CD14-positive monocyte (primary cell): ENCODE measurements around the gene KIF13A. TPM values are rescaled to one million over a fixed set of nuclear protein-coding genes. Genes with fewer than 3 reads are reported as not detected.

ENCODE experiments used
- DNase-seq, 3 donors: peaks; one replicate each; pipeline ENCODE4 v3.0.0-alpha.2; 2011 to 2022
- H2AFZ ChIP-seq: 2 replicates; pipeline ENCODE4 v1.6.0; 2012; ENCODE audit warnings: mild to moderate bottlenecking, low read depth, low read length, inconsistent platforms; ENCODE audit not compliant: insufficient read depth, poor library complexity, severe bottlenecking
- H3K27ac ChIP-seq, 2 donors: 1 replicate in 1 of 2; 2 replicates in 1 of 2; pipeline ENCODE4 v1.5.1; 2012 to 2013; ENCODE audit warnings: low read length in 2 of 2, control low read depth in 1 of 2, inconsistent platforms in 1 of 2, low read depth in 1 of 2, mild to moderate bottlenecking in 1 of 2
- H3K27me3 ChIP-seq, 2 donors: one replicate each; pipeline versions ENCODE4 v1.6.0 to v1.6.1; 2011 to 2013; ENCODE audit warnings: low read length in 2 of 2; ENCODE audit not compliant: control insufficient read depth in 2 of 2, insufficient read depth in 2 of 2
- H3K36me3 ChIP-seq, 2 donors: replicated peaks in 1 of 2; 1 replicate in 1 of 2; 2 replicates in 1 of 2; pipeline versions ENCODE4 v1.5.1 to v1.6.1; 2012 to 2013; ENCODE audit warnings: low read length in 2 of 2, control low read depth in 1 of 2, inconsistent platforms in 1 of 2, mild to moderate bottlenecking in 1 of 2; ENCODE audit not compliant: insufficient read depth in 2 of 2, control insufficient read depth in 1 of 2
- H3K4me1 ChIP-seq, 2 donors: 1 replicate in 1 of 2; 2 replicates in 1 of 2; pipeline versions ENCODE4 v1.5.1 to v1.6.1; 2012 to 2013; ENCODE audit warnings: low read length in 2 of 2, control low read depth in 1 of 2, inconsistent platforms in 1 of 2, mild to moderate bottlenecking in 1 of 2, moderate library complexity in 1 of 2; ENCODE audit not compliant: insufficient read depth in 2 of 2, control insufficient read depth in 1 of 2
- H3K4me2 ChIP-seq: replicated peaks from 2 replicates; pipeline ENCODE3; 2012; ENCODE audit warnings: low read length, moderate library complexity, mild to moderate bottlenecking; ENCODE audit not compliant: poor library complexity, severe bottlenecking; ENCODE audit errors: extremely low read depth
- H3K4me3 ChIP-seq, 3 experiments: fragments of 200-600 bp in 1 of 3; sonication (generic) in 1 of 3; replicated peaks in 1 of 3; 1 replicate in 2 of 3; 2 replicates in 1 of 3; pipeline ENCODE4 v1.5.1; 2011 to 2013; ENCODE audit warnings: low read length in 3 of 3, mild to moderate bottlenecking in 3 of 3, control low read depth in 2 of 3, low read depth in 2 of 3, inconsistent platforms in 1 of 3, moderate library complexity in 1 of 3
- H3K79me2 ChIP-seq: 2 replicates; pipeline ENCODE4 v1.6.0; 2012; ENCODE audit warnings: mild to moderate bottlenecking, control low read depth, inconsistent platforms, low read length, moderate library complexity; ENCODE audit not compliant: insufficient read depth
- H3K9ac ChIP-seq: 2 replicates; pipeline ENCODE4 v1.6.0; 2017; ENCODE audit warnings: low read length, mild to moderate bottlenecking; ENCODE audit not compliant: insufficient read depth, poor library complexity, severe bottlenecking
- H3K9me3 ChIP-seq, 2 donors: replicated peaks in 1 of 2; 1 replicate in 1 of 2; 2 replicates in 1 of 2; pipeline versions ENCODE4 v1.5.1 to v1.6.1; 2012 to 2013; ENCODE audit warnings: low read length in 2 of 2, control low read depth in 1 of 2; ENCODE audit not compliant: control insufficient read depth in 1 of 2, insufficient read depth in 1 of 2
- H4K20me1 ChIP-seq: 2 replicates; pipeline ENCODE4 v1.6.0; 2012; ENCODE audit warnings: mild to moderate bottlenecking, low read length, control low read depth, moderate library complexity; ENCODE audit not compliant: insufficient read depth
- H3K27ac Mint-ChIP-seq, 7 donors: one replicate each; pipeline ENCODE4 v1.8.0; 2020; ENCODE audit warnings: mild to moderate bottlenecking in 7 of 7, mixed read lengths in 7 of 7, moderate library complexity in 6 of 7, inconsistent platforms in 2 of 7
- H3K27me3 Mint-ChIP-seq, 3 donors: one replicate each; pipeline ENCODE4 v1.8.0; 2021 to 2022; ENCODE audit warnings: low read depth in 3 of 3, mild to moderate bottlenecking in 3 of 3, mixed read lengths in 3 of 3, moderate library complexity in 3 of 3, inconsistent platforms in 1 of 3
- H3K36me3 Mint-ChIP-seq, 2 donors: one replicate each; pipeline ENCODE4 v1.8.0; 2020; ENCODE audit warnings: mixed read lengths in 2 of 2, inconsistent platforms in 1 of 2, mild to moderate bottlenecking in 1 of 2
- H3K4me1 Mint-ChIP-seq: one replicate; pipeline ENCODE4 v1.8.0; 2020; ENCODE audit warnings: mild to moderate bottlenecking, mixed read lengths
- H3K4me3 Mint-ChIP-seq, 2 donors: one replicate each; pipeline ENCODE4 v1.8.0; 2020; ENCODE audit warnings: mild to moderate bottlenecking in 2 of 2, mixed read lengths in 2 of 2, moderate library complexity in 1 of 2
- H3K9me3 Mint-ChIP-seq, 7 donors: one replicate each; pipeline ENCODE4 v1.8.0; 2020 to 2022; ENCODE audit warnings: mixed read lengths in 7 of 7, mild to moderate bottlenecking in 6 of 7, moderate library complexity in 6 of 7, inconsistent platforms in 2 of 7
- CTCF ChIP-seq: fragments of 200-600 bp; IDR thresholded peaks from one replicate; pipeline ENCODE4 v1.8.0; 2022; ENCODE audit warnings: antibody characterized with exemption, mild to moderate bottlenecking
- WGBS: methylation state at CpG from one replicate; pipeline ENCODE4 v1.1.5; 2013; ENCODE audit warnings: missing lambda C conversion rate; ENCODE audit not compliant: insufficient coverage; 5-methylcytosine and 5-hydroxymethylcytosine counted together
- intact Hi-C, 2 donors: fragments of 100-400 bp; cut with micrococcal nuclease; formaldehyde crosslinking; loops; one replicate each; pipeline versions ENCODE4 v1.15.0 to v1.15.1; 2023
- polyA plus RNA-seq, 3 donors: library from polyadenylated mRNA; depleted of rRNA in 1 of 3; unstranded in 2 of 3; stranded (reverse) in 1 of 3; fragments of 300-500 nt in 2 of 3; fragments of >200 nt in 1 of 3; fragmentation: Illumina TruSeq in 2 of 3; gene quantifications; 1 replicate in 2 of 3; 2 replicates in 1 of 3; pipeline ENCODE4 v1.2.3, GENCODE V29; 2012 to 2021

The KIF13A gene
- polyA plus RNA-seq, 3 donors = 2.9 to 28.4 (median 6.0) TPM

GRCh38 chr6:17957498-17957897 is 29.9 kb downstream of the KIF13A start:
- Mint-ChIP-seq H3K27me3 (peaks cover 0 to 2% (median 0%) of the 10 kb centered on the region in 3 donors), H3K27ac (peak overlapping the region in 5 of 7 donors; percentile 2 to 74 (median 20)), H3K4me1 (peaks cover 5% of the 10 kb centered on the region), H3K4me3 (no peak overlapping the region), H3K36me3 (peaks cover 14 to 25% of the 10 kb centered on the region in 2 donors), H3K9me3 (peaks cover 0 to 2% (median 0%) of the 10 kb centered on the region in 7 donors)
- Histone ChIP-seq H4K20me1 (peaks cover 100% of the 10 kb centered on the region), H3K4me2 (no peak overlapping the region), H2AFZ (no peak overlapping the region), H3K4me1 (peaks cover 3 to 6% of the 10 kb centered on the region in 2 donors), H3K36me3 (peaks cover 3 to 8% of the 10 kb centered on the region in 2 donors), H3K27me3 (no peaks in the 10 kb centered on the region), H3K4me3 (no peak overlapping the region), H3K9me3 (no peaks in the 10 kb centered on the region), H3K27ac (peak overlapping the region in 1 of 2 donors; percentile 0), H3K79me2 (peaks cover 98% of the 10 kb centered on the region), H3K9ac (no peak overlapping the region)
- TF ChIP-seq CTCF = no peak
- 12% methylated on average over 1 of the region's 1 CpG for WGBS
- intact Hi-C loops = no loop called here
- peak in 1 of 3 donors; percentile 14 for DNase-seq

GRCh38 chr6:17957086-17957485 is 30.3 kb downstream of the KIF13A start:
- Histone ChIP-seq H3K9me3 (no peaks in the 10 kb centered on the region), H3K36me3 (peaks cover 3 to 8% of the 10 kb centered on the region in 2 donors), H3K79me2 (peaks cover 97% of the 10 kb centered on the region), H3K27ac (peak overlapping the region in 1 of 2 donors; percentile 0), H3K4me3 (no peak overlapping the region), H2AFZ (no peak overlapping the region), H4K20me1 (peaks cover 95% of the 10 kb centered on the region), H3K4me1 (peaks cover 0 to 2% of the 10 kb centered on the region in 2 donors), H3K9ac (no peak overlapping the region), H3K27me3 (no peaks in the 10 kb centered on the region), H3K4me2 (no peak overlapping the region)
- Mint-ChIP-seq H3K27ac (peak overlapping the region in 4 of 7 donors; percentile 14 to 74 (median 22)), H3K27me3 (peaks cover 0 to 2% (median 0%) of the 10 kb centered on the region in 3 donors), H3K36me3 (peaks cover 16 to 28% of the 10 kb centered on the region in 2 donors), H3K4me1 (peaks cover under 1% of the 10 kb centered on the region), H3K4me3 (no peak overlapping the region), H3K9me3 (peaks cover 0 to 2% (median 0%) of the 10 kb centered on the region in 7 donors)
- DNase-seq = no peak
- TF ChIP-seq CTCF = no peak
- 94% methylated on average over 4 of the region's 5 CpGs for WGBS
- intact Hi-C loops = no loop called here
